ENCODE results near the gene GALNT3.

GALNT3 gene

GRCh38 chr2:165718610-165719210 is 75.3 kb downstream of the GALNT3 start:
- no peak for DNase-seq

- no peak for DNase-seq
Observed at GRCh38 chr2:165716091-165716490, 78.0 kb downstream of the GALNT3 start.

- no peak for DNase-seq
Observed at GRCh38 chr2:165706960-165707487, 87.0 kb downstream of the GALNT3 start.

- no peak for DNase-seq
Observed at GRCh38 chr2:165701147-165701546, 92.9 kb downstream of the GALNT3 start.

GRCh38 chr2:165700531-165700930 is 93.5 kb downstream of the GALNT3 start:
- DNase-seq: no peak

- no peak for DNase-seq
Observed at GRCh38 chr2:165699946-165700345, 94.1 kb downstream of the GALNT3 start.

GRCh38 chr2:165698444-165698884 is 95.6 kb downstream of the GALNT3 start:
- DNase-seq: no peak

- no peak for DNase-seq
Observed at GRCh38 chr2:165697748-165698443, 96.2 kb downstream of the GALNT3 start.
